H1 (cell line): Measurements from ENCODE around the gene CLDN7. TPM values are rescaled to one million over a fixed set of nuclear protein-coding genes. Genes with fewer than 3 reads are reported as not detected.
A peak's percentile ranks its signal among the peaks of the same experiment; 100 is the strongest.

Experiments
- CTCF ChIA-PET: fragments of 300-600 bp; sonication (Branson Sonifier 250); formaldehyde crosslinking; loops from one replicate; lab custom pipeline; 2021; ENCODE audit not compliant: partially characterized antibody; lab: Charles Lee
- POLR2A ChIA-PET: fragments of 300-600 bp; sonication (Branson Sonifier 250); formaldehyde crosslinking; loops from one replicate; lab custom pipeline; 2021; ENCODE audit warnings: inconsistent platforms; ENCODE audit not compliant: partially characterized antibody; lab: Charles Lee
- DNase-seq, 2 experiments: peaks; one replicate each; pipeline versions ENCODE4 v3.0.0 to v3.0.0-alpha.2; 2010 to 2022; ENCODE audit warnings: low spot score in 2 of 2, low read depth in 1 of 2, mixed read lengths in 1 of 2
- FAIRE-seq: peaks from 2 replicates; lab custom pipeline; 2011; peaks lifted over from hg19 to GRCh38; lab: Jason Lieb, UNC
- H2AFZ ChIP-seq: 2 replicates; pipeline ENCODE4 v1.8.1; 2012; ENCODE audit warnings: low read length, inconsistent platforms
- H2AK5ac ChIP-seq: 2 replicates; pipeline ENCODE4 v1.6.1; 2013; ENCODE audit warnings: low read depth, low read length
- H2BK120ac ChIP-seq: replicated peaks from 2 replicates; pipeline ENCODE3; 2013; ENCODE audit warnings: low read depth, low read length, inconsistent platforms
- H2BK12ac ChIP-seq: 2 replicates; pipeline ENCODE4 v1.6.1; 2013; ENCODE audit warnings: low read depth, low read length
- H2BK15ac ChIP-seq: 2 replicates; pipeline ENCODE4 v1.6.1; 2013; ENCODE audit warnings: low read length
- H2BK20ac ChIP-seq: 2 replicates; pipeline ENCODE4 v1.6.1; 2013; ENCODE audit warnings: low read length
- H2BK5ac ChIP-seq: 2 replicates; pipeline ENCODE4 v1.6.1; 2013; ENCODE audit warnings: low read depth, low read length
- H3K14ac ChIP-seq: 2 replicates; pipeline ENCODE4 v1.6.1; 2013; ENCODE audit warnings: inconsistent platforms; ENCODE audit not compliant: insufficient read length
- H3K18ac ChIP-seq: 2 replicates; pipeline ENCODE4 v1.6.1; 2013; ENCODE audit warnings: low read length; ENCODE audit errors: extremely low read depth
- H3K23ac ChIP-seq: 2 replicates; pipeline ENCODE4 v1.6.1; 2013; ENCODE audit warnings: inconsistent platforms; ENCODE audit not compliant: insufficient read length
- H3K23me2 ChIP-seq: 2 replicates; pipeline ENCODE4 v1.6.1; 2013; ENCODE audit warnings: low read depth, low read length
- H3K27ac ChIP-seq: 2 replicates; pipeline ENCODE4 v1.6.1; 2011; ENCODE audit warnings: low read depth, low read length, inconsistent platforms
- H3K27me3 ChIP-seq, 4 experiments: replicated peaks in 1 of 4; 1 replicate in 1 of 4; 2 replicates in 3 of 4; pipeline versions ENCODE4 v1.6.1 to v1.8.1; 2011 to 2013; ENCODE audit warnings: low read length in 3 of 4, mild to moderate bottlenecking in 3 of 4, inconsistent platforms in 2 of 4, mixed read lengths in 2 of 4, moderate library complexity in 1 of 4; ENCODE audit not compliant: control insufficient read depth in 3 of 4, insufficient read depth in 3 of 4; ENCODE audit errors: extremely low read depth in 1 of 4
- H3K36me3 ChIP-seq, 4 experiments: 2 replicates each; pipeline versions ENCODE4 v1.6.1 to v1.8.1; 2011 to 2013; ENCODE audit warnings: mild to moderate bottlenecking in 4 of 4, low read length in 3 of 4, moderate library complexity in 2 of 4, control low read depth in 1 of 4, inconsistent platforms in 1 of 4; ENCODE audit not compliant: insufficient read depth in 4 of 4, control insufficient read depth in 2 of 4
- H3K4ac ChIP-seq: replicated peaks from 2 replicates; pipeline ENCODE3; 2013; ENCODE audit warnings: low read length, low read depth, mixed read lengths, inconsistent platforms; ENCODE audit not compliant: insufficient read length
- H3K4me1 ChIP-seq, 4 experiments: replicated peaks in 1 of 4; 1 replicate in 1 of 4; 2 replicates in 3 of 4; pipeline versions ENCODE4 v1.6.1 to v1.8.1; 2011 to 2013; ENCODE audit warnings: low read length in 3 of 4, inconsistent platforms in 2 of 4, mixed read lengths in 1 of 4; ENCODE audit not compliant: insufficient read depth in 4 of 4, control insufficient read depth in 3 of 4
- H3K4me2 ChIP-seq, 2 experiments: 2 replicates each; pipeline versions ENCODE4 v1.6.1 to v1.8.1; 2011 to 2013; ENCODE audit warnings: low read depth in 2 of 2, low read length in 2 of 2, control low read depth in 1 of 2, inconsistent platforms in 1 of 2, mild to moderate bottlenecking in 1 of 2; ENCODE audit not compliant: insufficient read depth in 1 of 2
- H3K4me3 ChIP-seq, 4 experiments: fragments of 200-600, 300-600 bp in 1 of 4; sonication (generic), shearing (Covaris generic), sonication (Bioruptor Twin) in 1 of 4; 2 replicates each; pipeline versions ENCODE4 v1.5.1 to v1.8.1; 2011 to 2016; ENCODE audit warnings: low read length in 4 of 4, low read depth in 3 of 4, control low read depth in 2 of 4, inconsistent platforms in 2 of 4, mild to moderate bottlenecking in 2 of 4, mixed read lengths in 1 of 4, moderate library complexity in 1 of 4; ENCODE audit not compliant: insufficient read depth in 2 of 4; ENCODE audit errors: extremely low read depth in 1 of 4
- H3K56ac ChIP-seq: replicated peaks from 2 replicates; pipeline ENCODE3; 2013; ENCODE audit warnings: low read depth, mild to moderate bottlenecking, mixed read lengths, low read length, inconsistent platforms; ENCODE audit not compliant: insufficient read length
- H3K79me1 ChIP-seq: 2 replicates; pipeline ENCODE4 v1.6.1; 2013; ENCODE audit warnings: low read depth, low read length, control low read depth
- H3K79me2 ChIP-seq, 2 experiments: 2 replicates each; pipeline versions ENCODE4 v1.6.1 to v1.8.1; 2012 to 2013; ENCODE audit warnings: low read length in 2 of 2, mild to moderate bottlenecking in 2 of 2, inconsistent platforms in 1 of 2; ENCODE audit not compliant: insufficient read depth in 2 of 2, control insufficient read depth in 1 of 2
- H3K9ac ChIP-seq, 4 experiments: replicated peaks in 1 of 4; 1 replicate in 1 of 4; 2 replicates in 3 of 4; pipeline versions ENCODE4 v1.6.1 to v1.8.1; 2011 to 2013; ENCODE audit warnings: low read depth in 3 of 4, low read length in 3 of 4, control low read depth in 2 of 4, mild to moderate bottlenecking in 2 of 4, moderate library complexity in 2 of 4, inconsistent platforms in 1 of 4; ENCODE audit errors: extremely low read depth in 1 of 4
- H3K9me3 ChIP-seq, 2 experiments: 2 replicates each; pipeline versions ENCODE4 v1.6.1 to v1.8.1; 2012 to 2013; ENCODE audit warnings: mild to moderate bottlenecking in 2 of 2, moderate library complexity in 2 of 2, control low read depth in 1 of 2, inconsistent platforms in 1 of 2, low read depth in 1 of 2, low read length in 1 of 2, mixed read lengths in 1 of 2; ENCODE audit not compliant: insufficient read depth in 2 of 2
- H4K20me1 ChIP-seq, 2 experiments: replicated peaks in 1 of 2; 2 replicates each; pipeline versions ENCODE3 to v1.8.1; 2011 to 2013; ENCODE audit warnings: inconsistent platforms in 2 of 2, low read length in 2 of 2, mild to moderate bottlenecking in 1 of 2; ENCODE audit not compliant: insufficient read depth in 2 of 2, control insufficient read depth in 1 of 2
- H4K5ac ChIP-seq: 2 replicates; pipeline ENCODE4 v1.6.1; 2013; ENCODE audit warnings: low read length, low read depth, mixed read lengths, inconsistent platforms; ENCODE audit not compliant: insufficient read length
- H4K8ac ChIP-seq: 2 replicates; pipeline ENCODE4 v1.8.0; 2013; ENCODE audit warnings: mild to moderate bottlenecking, moderate library complexity, low read length, inconsistent platforms; ENCODE audit not compliant: insufficient read depth; ENCODE audit errors: extremely low read depth
- H4K91ac ChIP-seq: replicated peaks from 2 replicates; pipeline ENCODE3; 2013; ENCODE audit warnings: low read length, mixed read lengths, inconsistent platforms; ENCODE audit not compliant: insufficient read length
- WGBS, 2 experiments: shearing (Covaris generic) in 1 of 2; methylation state at CpG; one replicate each; pipeline versions ENCODE4 v1.1.6 to v1.1.7; 2013 to 2015; ENCODE audit warnings: low lambda C conversion rate in 2 of 2, mixed read lengths in 2 of 2, inconsistent platforms in 1 of 2, low coverage in 1 of 2, missing lambda C conversion rate in 1 of 2; ENCODE audit not compliant: insufficient replicate concordance in 2 of 2, insufficient coverage in 1 of 2, insufficient read length in 1 of 2; ENCODE audit errors: extremely low coverage in 1 of 2, missing lambda C conversion rate in 1 of 2; 5-methylcytosine and 5-hydroxymethylcytosine counted together
- polyA plus RNA-seq, 7 experiments: library from polyadenylated mRNA; depleted of rRNA in 3 of 7; stranded (reverse) in 5 of 7; unstranded in 2 of 7; fragments of >200 nt in 5 of 7; fragments of 200-250 nt in 2 of 7; gene quantifications; 1 replicate in 5 of 7; 2 replicates in 1 of 7; 4 replicates in 1 of 7; pipeline versions ENCODE4 v1.2.1 to v1.2.3, GENCODE V29; 2011 to 2013; ENCODE audit warnings: missing spikeins in 2 of 7, mixed read lengths in 2 of 7
- total RNA-seq: library from RNA; stranded (reverse); fragmentation: NEBNext Ultra II Directional; extraction: Animal tissue kit (Norgen Biotek cat#: 25700); gene quantifications from 2 replicates; pipeline ENCODE4 v1.2.1, GENCODE V29; 2021

CLDN7 gene
- total and polyA plus RNA-seq, 2 of the 8 experiments (the other 6 are each of a cell fraction or from before 2014, with no cell fraction given): 118 to 119 TPM

DNA sequence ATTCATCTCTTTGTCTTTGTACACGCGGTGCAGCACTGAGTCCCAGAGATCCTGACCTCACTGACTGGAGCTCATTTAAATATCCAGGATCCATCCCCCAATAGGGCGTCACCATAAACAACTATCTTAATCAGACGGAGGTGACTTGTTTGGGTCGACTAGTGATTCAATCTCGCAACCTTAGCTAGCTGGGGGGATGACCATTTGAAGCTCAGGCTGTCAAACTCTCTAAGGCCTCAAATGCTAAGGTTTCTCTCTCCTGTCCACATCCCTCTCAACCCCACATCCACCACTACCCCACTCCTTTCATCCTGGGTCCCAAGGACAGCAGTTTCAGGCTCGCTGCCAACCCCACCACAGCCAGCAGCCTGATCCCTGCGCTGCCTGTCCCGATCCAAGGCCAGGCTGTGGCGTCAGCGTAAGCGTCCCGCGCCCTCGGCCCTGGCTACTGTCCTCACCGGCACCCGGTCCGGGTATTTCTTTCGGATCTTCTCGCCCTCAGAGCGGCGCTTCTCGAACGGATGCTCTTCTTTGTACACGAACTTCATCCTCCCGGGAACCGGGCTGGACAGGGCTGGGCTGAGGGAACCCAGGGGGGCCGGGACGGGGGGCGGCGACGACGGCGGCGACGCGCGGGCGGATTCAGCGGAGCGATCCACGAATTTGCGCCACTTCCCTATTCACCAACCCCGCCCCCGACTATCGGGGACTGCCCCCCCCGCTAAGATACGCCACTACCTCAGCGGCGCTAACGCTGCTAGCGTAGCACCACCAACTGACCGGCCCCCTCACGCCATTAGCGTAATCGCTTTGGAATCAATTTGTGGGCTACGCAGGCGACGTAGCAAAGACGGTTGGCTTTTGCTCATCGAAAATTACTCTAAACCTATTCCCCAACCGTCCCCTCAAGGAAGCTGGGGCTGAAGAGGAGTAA is 20.2 kb downstream of the CLDN7 start, which contains the start of gene GABARAP:
Gene GABARAP (minus strand): TSS at position 667 of the 934 bp plus-strand sequence. CDS start 119 bp downstream, at position 548.
- H3K4me3 ChIP-seq: peak within 1 kb of the TSS; percentile 73 to 90 (median 84)
- peak within 1 kb of the TSS; percentile 99 for H2BK5ac ChIP-seq
- peak within 1 kb of the TSS; percentile 84 for H4K5ac ChIP-seq
- peak within 1 kb of the TSS; percentile 83 to 98 (median 94) for H3K9ac ChIP-seq
- H3K23me2 ChIP-seq: peaks cover 18% of the 10 kb centered on the region
- peak within 1 kb of the TSS; percentile 34 for H2BK120ac ChIP-seq
- no peaks in the 10 kb centered on the region for H3K27me3 ChIP-seq
- peak within 1 kb of the TSS; percentile 71 for H4K91ac ChIP-seq
- 0 out of 2 replicates have a peak within 1 kb of the TSS, but pooled peaks have one; percentile 5 for H2BK15ac ChIP-seq
- H3K4me1 ChIP-seq: peaks cover 8 to 18% (median 10%) of the 10 kb centered on the region in 4 experiments
- peak within 1 kb of the TSS; percentile 63 for H3K4ac ChIP-seq
- H3K14ac ChIP-seq: no peak within 1 kb of the TSS
- peak in 1 of 2 experiments; percentile 97 for DNase-seq
- peaks cover 2 to 4% of the 10 kb centered on the region in 2 experiments for H4K20me1 ChIP-seq
- peak within 1 kb of the TSS; percentile 63 for H3K56ac ChIP-seq
- H2AK5ac ChIP-seq: peak within 1 kb of the TSS; percentile 45; the same call in 1 of the 2 replicates
- peak within 1 kb of the TSS; percentile 94 for H3K27ac ChIP-seq
- H3K79me1 ChIP-seq: peaks cover 8% of the 10 kb centered on the region
- peaks cover 0 to 36% of the 10 kb centered on the region in 2 experiments; a peak in 2 of 4 replicates for H3K79me2 ChIP-seq
- no peaks in the 10 kb centered on the region for H3K9me3 ChIP-seq
- POLR2A ChIA-PET: interaction anchor here (0.8 to 19.7 kb wide), 22 partner anchors 6 to 347 kb away, joined by 3 to 386 read pairs (median 6); partner anchors contain the start of genes ACADVL, CD68, CLDN7 and CTDNEP1
- peak within 1 kb of the TSS; percentile 64; the same call in 1 of the 2 replicates for H2BK12ac ChIP-seq
- H3K23ac ChIP-seq: no peak within 1 kb of the TSS
- H3K18ac ChIP-seq: peak within 1 kb of the TSS; percentile 98
- H2BK20ac ChIP-seq: no peak within 1 kb of the TSS
- H4K8ac ChIP-seq: peak within 1 kb of the TSS; percentile 88
- peak within 1 kb of the TSS; percentile 92 to 93 for H3K4me2 ChIP-seq
- CTCF ChIA-PET: interaction anchor here (0.8 to 4.1 kb wide), 13 partner anchors 9 to 215 kb away, joined by 3 to 27 read pairs (median 4); partner anchors contain the start of genes ACADVL and SLC2A4
- peaks cover 9 to 42% (median 24%) of the 10 kb centered on the region in 4 experiments; a peak in 6 of 8 replicates for H3K36me3 ChIP-seq
- 1% methylated on average over 24 of the region's 62 CpGs; no CpG with 5 or more reads in 1 of the 2 experiments for WGBS, 2 experiments
- peak; percentile 65 for FAIRE-seq
- peak within 1 kb of the TSS; percentile 92 for H2AFZ ChIP-seq
